Thymus (tissue), 11 donors: Measurements from ENCODE around the gene CASP2. TPM values are rescaled to one million over a fixed set of nuclear protein-coding genes. Genes with fewer than 3 reads are reported as not detected.
A peak's percentile ranks its signal among the peaks of the same experiment; 100 is the strongest.

ENCODE experiments used
- DNase-seq, 9 donors: peaks; one replicate each; pipeline ENCODE4 v3.0.0-alpha.2; 2013; ENCODE audit warnings: low spot score in 9 of 9, low read depth in 6 of 9, missing footprints in 1 of 9
- H3K27ac ChIP-seq, 2 donors: one replicate each; pipeline ENCODE4 v1.5.1; 2013; ENCODE audit warnings: control low read depth in 1 of 2, low read depth in 1 of 2, low read length in 1 of 2, mild to moderate bottlenecking in 1 of 2, moderate library complexity in 1 of 2
- H3K27me3 ChIP-seq, 2 donors: one replicate each; pipeline ENCODE4 v1.5.1; 2013; ENCODE audit warnings: low read length in 1 of 2; ENCODE audit not compliant: control insufficient read depth in 2 of 2, insufficient read depth in 1 of 2
- H3K36me3 ChIP-seq, 2 donors: one replicate each; pipeline ENCODE4 v1.5.1; 2013; ENCODE audit warnings: low read length in 1 of 2, mild to moderate bottlenecking in 1 of 2, moderate library complexity in 1 of 2; ENCODE audit not compliant: control insufficient read depth in 2 of 2, insufficient read depth in 2 of 2
- H3K4me1 ChIP-seq, 2 donors: one replicate each; pipeline ENCODE4 v1.5.1; 2013; ENCODE audit warnings: low read length in 2 of 2; ENCODE audit not compliant: control insufficient read depth in 2 of 2, insufficient read depth in 2 of 2
- H3K4me3 ChIP-seq, 2 donors: one replicate each; pipeline ENCODE4 v1.5.1; 2013; ENCODE audit warnings: low read length in 2 of 2, control low read depth in 1 of 2, mild to moderate bottlenecking in 1 of 2
- H3K9me3 ChIP-seq, 2 donors: one replicate each; pipeline ENCODE4 v1.5.1; 2013; ENCODE audit warnings: low read length in 1 of 2, mild to moderate bottlenecking in 1 of 2; ENCODE audit not compliant: control insufficient read depth in 2 of 2, insufficient read depth in 1 of 2
- WGBS: extraction: QIAGEN DNeasy Blood & Tissue Kit; methylation state at CpG from one replicate; pipeline ENCODE4 v1.1.7; 2013; 5-methylcytosine and 5-hydroxymethylcytosine counted together
- polyA plus RNA-seq: library from polyadenylated mRNA; stranded (reverse); fragments of 200-250 nt; gene quantifications from one replicate; pipeline ENCODE4 v1.2.3, GENCODE V29; 2013
- total RNA-seq: library from RNA; stranded (reverse); fragments of 120-200 nt; gene quantifications from one replicate; pipeline ENCODE4 v1.2.4, GENCODE V29; 2013
- donor health status: healthy.

CASP2 gene
- total and polyA plus RNA-seq, 2 donors = 17.5 to 18.6 TPM

DNA sequence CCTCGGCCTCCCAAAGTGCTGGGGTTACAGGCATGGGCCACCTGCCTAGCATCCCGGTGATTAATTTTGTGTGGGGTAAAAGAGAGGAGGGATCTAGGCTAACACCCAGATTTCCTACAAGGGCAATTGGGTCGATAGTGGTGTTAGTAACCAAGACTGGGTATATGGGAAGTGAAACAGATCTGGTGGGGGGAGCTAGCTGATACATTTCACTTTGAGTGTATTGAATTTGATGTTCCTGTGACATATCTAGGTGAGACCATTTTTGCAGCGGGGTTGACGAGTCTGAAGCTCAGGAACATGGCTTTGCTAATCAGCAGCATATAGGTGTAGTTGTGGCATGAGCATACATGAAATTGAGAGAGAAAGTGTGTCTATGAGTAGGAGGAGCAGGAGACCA lies 39.8 kb downstream of the CASP2 start:
- Histone ChIP-seq H3K4me1 (peaks cover 0 to 3% of the 10 kb centered on the region in 2 donors), H3K36me3 (no peaks in the 10 kb centered on the region), H3K4me3 (no peak overlapping the region), H3K9me3 (no peaks in the 10 kb centered on the region), H3K27ac (no peak overlapping the region), H3K27me3 (no peaks in the 10 kb centered on the region)
- no peak for DNase-seq
- 96% methylated on average over 5 of the region's 5 CpGs for WGBS

DNA sequence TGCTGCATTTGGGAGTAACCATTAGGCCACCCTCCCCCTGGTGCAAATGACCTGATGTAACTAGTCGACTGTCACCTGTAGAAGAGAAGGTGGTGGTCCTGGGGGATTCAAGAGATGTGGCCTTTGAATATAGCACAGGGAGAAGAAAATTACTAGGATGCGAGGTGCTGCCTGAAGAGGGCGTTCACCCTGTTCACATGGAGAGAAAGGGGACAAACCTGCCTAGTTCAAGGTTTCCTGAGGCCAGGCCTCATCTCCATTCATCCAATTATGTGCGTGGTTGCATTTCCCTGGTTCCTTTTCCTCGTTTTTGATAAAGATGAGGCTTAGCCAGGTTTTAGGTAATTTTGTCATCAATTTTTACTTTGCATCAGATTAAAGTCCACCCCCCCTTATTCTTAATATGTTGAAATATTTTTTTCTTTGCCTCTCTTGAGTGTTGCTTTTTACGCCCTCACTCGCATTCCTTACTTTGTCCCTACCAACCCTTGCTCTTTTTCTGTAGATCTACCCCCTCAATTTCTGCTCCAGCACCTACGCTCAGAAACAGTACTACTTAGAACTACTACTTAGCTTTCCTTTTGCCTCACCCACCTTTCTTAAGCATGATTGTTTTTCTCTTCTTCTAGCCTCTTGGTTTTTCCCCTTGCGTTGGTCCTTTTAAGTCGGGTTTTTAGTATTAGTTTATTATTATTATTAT lies 41.5 kb downstream of the CASP2 start:
- Histone ChIP-seq H3K27me3 (no peaks in the 10 kb centered on the region), H3K36me3 (no peaks in the 10 kb centered on the region), H3K9me3 (no peaks in the 10 kb centered on the region), H3K4me1 (no peaks in the 10 kb centered on the region), H3K27ac (no peak overlapping the region), H3K4me3 (no peak overlapping the region)
- no peak for DNase-seq
- 97% methylated on average over 10 of the region's 10 CpGs for WGBS

DNA sequence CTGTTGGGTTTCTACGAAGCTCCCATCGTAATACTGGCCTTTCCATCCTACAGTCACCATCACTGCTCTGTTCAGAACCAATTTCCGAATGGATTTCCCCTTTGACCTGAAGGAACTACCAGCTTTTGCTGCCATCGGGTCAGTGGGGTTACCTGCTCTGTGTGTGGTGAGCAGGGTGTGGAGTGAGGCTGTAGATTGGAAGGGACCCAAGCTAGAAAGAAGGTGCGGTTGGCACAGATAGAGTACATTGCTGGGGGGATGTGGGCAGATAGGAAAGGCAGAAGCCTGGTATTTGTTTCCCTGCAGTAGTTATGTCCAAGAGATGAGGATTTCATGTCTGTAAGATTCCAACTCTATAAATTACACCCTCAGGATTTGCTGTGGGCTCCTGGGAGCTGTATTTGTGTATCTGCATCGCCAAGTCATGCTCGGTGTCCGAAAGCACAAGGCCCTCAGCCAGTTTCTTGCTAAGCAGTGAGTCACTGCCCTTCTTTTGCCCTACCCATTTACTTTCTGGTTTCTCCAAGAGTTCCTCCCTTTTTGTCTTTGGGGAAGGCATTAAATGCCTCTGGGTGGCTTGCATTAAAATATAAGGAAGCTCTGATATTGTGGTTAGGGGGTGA lies 43.1 kb downstream of the CASP2 start:
- Histone ChIP-seq H3K4me3 (no peak overlapping the region), H3K36me3 (no peaks in the 10 kb centered on the region), H3K27ac (no peak overlapping the region), H3K9me3 (no peaks in the 10 kb centered on the region), H3K4me1 (no peaks in the 10 kb centered on the region), H3K27me3 (no peaks in the 10 kb centered on the region)
- no peak for DNase-seq
- 97% methylated on average over 8 of the region's 8 CpGs for WGBS

DNA sequence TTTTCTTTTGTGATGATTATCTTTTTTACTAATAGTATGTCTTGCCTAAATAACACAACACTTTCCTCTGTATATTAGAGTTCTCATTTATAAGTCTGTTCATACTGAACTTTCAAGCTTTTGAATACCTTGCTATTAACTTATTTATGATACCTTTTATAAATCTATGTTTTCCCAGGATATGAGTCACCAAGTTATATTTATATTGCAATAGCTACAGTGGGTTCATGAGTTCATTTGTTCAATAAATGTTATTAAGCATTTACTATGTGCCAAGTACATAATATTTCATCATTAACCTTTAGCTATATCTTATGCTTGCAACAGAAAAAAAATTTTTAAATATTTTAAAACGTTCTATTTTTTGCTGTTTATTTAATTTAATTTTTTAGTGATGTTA lies 46.1 kb downstream of the CASP2 start:
- no peaks in the 10 kb centered on the region for H3K4me1 ChIP-seq
- 89% methylated on average over 1 of the region's 1 CpG for WGBS
- H3K9me3 ChIP-seq = no peaks in the 10 kb centered on the region
- no peaks in the 10 kb centered on the region for H3K27me3 ChIP-seq
- no peaks in the 10 kb centered on the region for H3K36me3 ChIP-seq
- H3K27ac ChIP-seq = no peak overlapping the region
- no peak for DNase-seq
- no peak overlapping the region for H3K4me3 ChIP-seq

DNA sequence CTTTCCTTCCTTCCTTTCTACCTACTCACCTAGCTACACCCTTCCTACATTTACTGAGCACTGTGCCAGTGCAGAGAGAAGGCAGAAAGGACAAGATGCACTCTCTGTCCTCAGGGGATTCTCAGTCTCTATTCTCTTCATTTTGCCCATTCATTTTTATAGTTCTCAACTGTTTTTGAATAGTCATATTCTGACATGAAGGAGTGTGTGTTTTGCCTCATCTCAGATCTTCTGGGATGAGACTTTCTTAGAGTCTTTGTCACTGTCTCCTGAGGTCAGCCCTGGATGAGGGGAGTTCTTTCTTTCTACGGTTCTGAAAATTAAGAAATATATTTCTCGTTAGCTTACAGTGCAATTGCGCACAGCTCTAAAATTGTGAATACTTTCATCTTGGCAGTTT lies 49.1 kb downstream of the CASP2 start:
- WGBS = 95% methylated on average over 3 of the region's 3 CpGs
- no peak overlapping the region for H3K4me3 ChIP-seq
- no peak overlapping the region for H3K27ac ChIP-seq
- no peaks in the 10 kb centered on the region for H3K27me3 ChIP-seq
- H3K36me3 ChIP-seq = no peaks in the 10 kb centered on the region
- no peak for DNase-seq
- no peaks in the 10 kb centered on the region for H3K4me1 ChIP-seq
- no peaks in the 10 kb centered on the region for H3K9me3 ChIP-seq

DNA sequence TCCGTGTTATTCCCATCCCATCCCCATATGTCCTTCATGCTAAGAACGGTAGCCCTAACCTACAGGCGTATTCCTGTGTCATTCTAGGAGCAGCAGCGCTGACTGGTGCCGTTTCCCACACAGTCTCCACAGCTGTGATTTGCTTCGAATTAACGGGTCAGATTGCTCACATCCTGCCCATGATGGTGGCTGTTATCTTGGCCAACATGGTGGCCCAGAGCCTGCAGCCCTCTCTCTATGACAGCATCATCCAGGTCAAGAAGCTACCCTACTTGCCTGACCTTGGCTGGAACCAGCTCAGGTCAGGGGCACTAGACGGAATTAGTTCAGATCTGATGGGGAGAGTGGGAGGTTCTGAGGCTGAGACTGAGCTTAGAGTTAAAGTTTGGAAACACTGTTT lies 53.7 kb downstream of the CASP2 start:
- no peak for DNase-seq
- H3K4me1 ChIP-seq = peaks cover 0 to 6% of the 10 kb centered on the region in 2 donors
- WGBS = 98% methylated on average over 8 of the region's 8 CpGs

DNA sequence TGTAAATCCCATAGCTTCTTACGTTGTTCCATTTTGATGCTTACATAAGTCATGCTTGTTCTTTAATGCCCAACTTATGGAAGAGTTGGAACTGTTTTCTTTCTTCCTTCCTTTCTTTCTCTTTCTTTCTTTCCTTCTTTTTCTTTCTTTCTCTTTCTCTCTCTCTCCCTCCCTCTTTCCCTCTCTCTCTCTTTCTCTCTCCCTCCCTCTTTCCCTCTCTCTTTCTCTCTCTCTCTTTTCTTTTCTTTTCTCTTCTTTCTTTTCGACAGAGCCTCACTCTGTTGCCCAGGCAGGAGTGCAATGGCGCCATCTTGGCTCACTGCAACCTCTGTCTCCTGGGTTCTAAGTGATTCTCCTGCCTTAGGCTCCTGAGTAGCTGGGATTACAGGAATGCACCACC lies 55.4 kb downstream of the CASP2 start:
- no peak for DNase-seq

More for the DNA sequence above, 53.7 kb downstream of the CASP2 start:
- no peak overlapping the region for H3K4me3 ChIP-seq
- no peaks in the 10 kb centered on the region for H3K36me3 ChIP-seq
- peaks cover 0 to 18% of the 10 kb centered on the region in 2 donors for H3K27me3 ChIP-seq
- H3K27ac ChIP-seq = no peak overlapping the region
- no peaks in the 10 kb centered on the region for H3K9me3 ChIP-seq

DNA sequence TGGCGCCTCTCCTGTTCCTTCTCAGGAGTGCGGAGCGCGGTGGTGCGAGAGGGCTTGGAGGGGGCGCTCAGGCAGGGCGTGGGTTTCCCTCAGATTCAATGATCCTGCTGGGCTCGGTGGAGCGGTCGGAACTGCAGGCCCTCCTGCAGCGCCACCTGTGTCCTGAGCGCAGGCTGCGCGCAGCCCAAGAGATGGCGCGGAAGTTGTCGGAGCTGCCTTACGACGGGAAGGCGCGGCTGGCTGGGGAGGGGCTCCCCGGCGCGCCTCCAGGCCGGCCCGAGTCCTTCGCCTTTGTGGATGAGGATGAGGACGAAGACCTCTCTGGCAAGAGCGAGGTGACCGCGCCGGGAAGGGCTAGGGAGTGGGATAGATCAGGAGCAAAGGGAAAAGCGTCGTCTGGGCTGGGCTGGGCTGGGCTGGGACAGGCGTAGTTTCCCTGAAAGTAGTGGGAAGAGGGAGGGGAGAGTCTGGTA lies 57.3 kb downstream of the CASP2 start:
- Histone ChIP-seq H3K36me3 (no peaks in the 10 kb centered on the region), H3K9me3 (no peaks in the 10 kb centered on the region), H3K27me3 (peaks cover 0 to 23% of the 10 kb centered on the region in 2 donors), H3K27ac (no peak overlapping the region), H3K4me1 (peaks cover 0 to 6% of the 10 kb centered on the region in 2 donors), H3K4me3 (peak overlapping the region in 1 of 2 donors; percentile 13)
- 11% methylated on average over 35 of the region's 35 CpGs for WGBS
- peak in 8 of 9 donors; percentile 29 to 78 (median 50) for DNase-seq

More for the DNA sequence above, 55.4 kb downstream of the CASP2 start:
- Histone ChIP-seq H3K36me3 (no peaks in the 10 kb centered on the region), H3K27ac (no peak overlapping the region), H3K27me3 (peaks cover 0 to 20% of the 10 kb centered on the region in 2 donors), H3K4me3 (no peak overlapping the region), H3K4me1 (peaks cover 0 to 6% of the 10 kb centered on the region in 2 donors), H3K9me3 (no peaks in the 10 kb centered on the region)
- 77% methylated on average over 3 of the region's 3 CpGs for WGBS

DNA sequence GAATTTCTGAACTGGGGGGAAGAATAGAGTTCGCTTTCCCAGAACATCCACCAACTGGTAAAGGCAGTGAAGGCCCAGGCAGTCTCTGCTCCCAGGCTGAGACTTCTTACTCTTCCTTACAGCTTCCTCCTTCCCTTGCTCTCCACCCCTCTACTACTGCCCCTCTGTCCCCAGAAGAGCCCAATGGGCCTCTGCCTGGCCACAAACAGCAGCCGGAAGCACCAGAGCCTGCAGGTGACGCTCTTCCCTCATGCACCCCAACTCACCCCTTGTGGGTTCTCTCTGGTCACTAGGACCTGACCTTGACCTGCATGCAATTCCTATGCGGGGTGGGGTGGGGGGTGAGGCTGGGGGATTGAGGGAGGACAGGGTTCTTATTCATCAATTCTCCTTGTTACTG lies 57.9 kb downstream of the CASP2 start:
- H3K27me3 ChIP-seq = peaks cover 0 to 23% of the 10 kb centered on the region in 2 donors
- H3K36me3 ChIP-seq = no peaks in the 10 kb centered on the region
- 97% methylated on average over 4 of the region's 4 CpGs for WGBS
- H3K4me1 ChIP-seq = peaks cover 0 to 6% of the 10 kb centered on the region in 2 donors
- no peak for DNase-seq
- no peaks in the 10 kb centered on the region for H3K9me3 ChIP-seq
- H3K27ac ChIP-seq = no peak overlapping the region
- H3K4me3 ChIP-seq = no peak overlapping the region
